Natural killer cell (primary cell): ENCODE data around the gene LPAR3. TPM values are rescaled to one million over a fixed set of nuclear protein-coding genes. Genes with fewer than 3 reads are reported as not detected.

Experiments
- ATAC-seq, 3 donors: fragments of 150-1000 bp in 2 of 3; fragments of 200-7000 bp in 1 of 3; cut with Tn5 transposase; 1 replicate in 1 of 3; 2 replicates in 2 of 3; pipeline ENCODE4 v1.10.0; 2021; ENCODE audit warnings: mild to moderate bottlenecking in 2 of 3, moderate library complexity in 2 of 3
- DNase-seq, 2 donors: peaks; one replicate each; pipeline versions ENCODE4 v3.0.0 to v3.0.0-alpha.2; 2013 to 2021; ENCODE audit warnings: mixed read lengths in 1 of 2
- H3K27ac ChIP-seq: one replicate; pipeline ENCODE4 v1.5.1; 2013; ENCODE audit warnings: mild to moderate bottlenecking, low read length
- H3K27me3 ChIP-seq: one replicate; pipeline ENCODE4 v1.6.1; 2013; ENCODE audit warnings: low read length; ENCODE audit not compliant: control insufficient read depth, insufficient read depth
- H3K36me3 ChIP-seq: one replicate; pipeline ENCODE4 v1.6.1; 2013; ENCODE audit warnings: low read length; ENCODE audit not compliant: control insufficient read depth, insufficient read depth
- H3K4me1 ChIP-seq: one replicate; pipeline ENCODE4 v1.6.1; 2013; ENCODE audit warnings: low read length; ENCODE audit not compliant: control insufficient read depth, insufficient read depth
- H3K4me3 ChIP-seq: one replicate; pipeline ENCODE4 v1.5.1; 2013; ENCODE audit warnings: low read length
- H3K9me3 ChIP-seq: one replicate; pipeline ENCODE4 v1.6.1; 2013; ENCODE audit warnings: low read length; ENCODE audit not compliant: control insufficient read depth, insufficient read depth
- H3K27ac Mint-ChIP-seq, 2 donors: one replicate each; pipeline ENCODE4 v1.8.0; 2022; ENCODE audit warnings: mild to moderate bottlenecking in 2 of 2, mixed read lengths in 2 of 2, moderate library complexity in 1 of 2
- H3K27me3 Mint-ChIP-seq, 2 donors: one replicate each; pipeline ENCODE4 v1.8.0; 2022; ENCODE audit warnings: low read depth in 2 of 2, mixed read lengths in 2 of 2
- H3K36me3 Mint-ChIP-seq: one replicate; pipeline ENCODE4 v1.8.0; 2022; ENCODE audit warnings: mixed read lengths
- H3K4me1 Mint-ChIP-seq, 2 donors: one replicate each; pipeline ENCODE4 v1.8.0; 2022; ENCODE audit warnings: mixed read lengths in 2 of 2
- H3K4me3 Mint-ChIP-seq: one replicate; pipeline ENCODE4 v1.8.0; 2022; ENCODE audit warnings: mild to moderate bottlenecking, moderate library complexity, mixed read lengths
- H3K9me3 Mint-ChIP-seq, 2 donors: one replicate each; pipeline ENCODE4 v1.8.0; 2022; ENCODE audit warnings: mixed read lengths in 2 of 2
- CTCF ChIP-seq: fragments of 200-600 bp; IDR thresholded peaks from one replicate; pipeline ENCODE4 v1.8.0; 2022; ENCODE audit warnings: antibody characterized with exemption
- WGBS: methylation state at CpG from one replicate; pipeline ENCODE4 v1.1.7; 2013; ENCODE audit warnings: missing lambda C conversion rate; ENCODE audit not compliant: insufficient coverage; 5-methylcytosine and 5-hydroxymethylcytosine counted together
- intact Hi-C: fragments of 100-400 bp; cut with micrococcal nuclease; formaldehyde crosslinking; loops from one replicate; pipeline ENCODE4 v1.14.2; 2022
- total RNA-seq, 4 donors: library from RNA; stranded (reverse); fragments of 120-200 nt in 1 of 4; gene quantifications; one replicate each; pipeline versions ENCODE4 v1.2.3 to v1.2.4, GENCODE V29; 2013 to 2022

LPAR3 gene
- total RNA-seq, 3 donors from 2014 or later (not counting 1 experiment from before 2014, with no cell fraction given) = 0.48 to 0.64 TPM; not detected in 1

DNA sequence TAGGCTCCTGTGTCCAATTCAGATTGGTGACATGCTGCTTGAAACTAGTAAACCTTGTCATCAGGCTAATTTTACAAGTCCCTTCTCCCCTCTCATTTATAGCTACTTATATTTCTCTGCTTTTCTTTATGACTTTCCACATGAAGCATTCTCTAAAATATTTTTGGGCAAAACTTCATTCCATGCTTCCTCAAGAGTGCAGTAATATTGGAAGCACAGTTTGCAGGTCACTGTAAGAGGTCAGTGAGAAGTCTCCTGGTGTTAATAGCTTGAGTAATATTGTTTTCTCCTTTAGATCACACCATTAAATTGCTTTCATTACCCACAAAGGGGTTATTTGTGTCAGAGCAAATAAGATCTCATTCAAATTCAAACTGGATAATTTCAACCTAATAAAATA lies 46.6 kb downstream of the LPAR3 start:
- no peak for TF ChIP-seq CTCF
- Mint-ChIP-seq H3K27ac (no peak overlapping the region), H3K4me1 (no peaks in the 10 kb centered on the region), H3K27me3 (peaks cover 0 to 3% of the 10 kb centered on the region in 2 donors), H3K9me3 (no peaks in the 10 kb centered on the region), H3K36me3 (no peaks in the 10 kb centered on the region), H3K4me3 (no peak overlapping the region)
- Histone ChIP-seq H3K4me1 (peaks cover 8% of the 10 kb centered on the region), H3K36me3 (no peaks in the 10 kb centered on the region), H3K4me3 (no peak overlapping the region), H3K9me3 (no peaks in the 10 kb centered on the region), H3K27me3 (no peaks in the 10 kb centered on the region), H3K27ac (no peak overlapping the region)
- no peak for ATAC-seq
- no peak for DNase-seq
- intact Hi-C loops = no loop called here

DNA sequence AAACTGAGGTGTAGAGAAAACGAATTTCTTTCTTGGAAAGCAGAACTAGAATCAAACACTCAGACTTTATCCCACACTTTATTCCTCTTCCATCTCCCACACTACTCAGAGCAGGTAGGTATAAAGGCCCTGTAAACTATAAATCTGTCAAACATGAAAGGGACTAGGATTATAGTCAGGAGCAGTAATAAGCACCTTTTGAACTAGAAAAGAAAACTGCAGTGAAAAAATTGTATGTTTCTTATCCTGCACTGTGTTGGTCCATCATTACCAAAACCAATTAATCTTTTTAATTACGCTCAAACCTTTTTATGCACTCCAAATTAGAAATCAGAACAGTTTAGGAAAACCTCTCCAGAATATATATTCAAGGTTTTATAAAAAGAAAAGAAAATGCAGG lies 47.6 kb downstream of the LPAR3 start:
- Histone ChIP-seq H3K36me3 (no peaks in the 10 kb centered on the region), H3K27ac (no peak overlapping the region), H3K4me1 (peaks cover 8% of the 10 kb centered on the region), H3K27me3 (no peaks in the 10 kb centered on the region), H3K9me3 (no peaks in the 10 kb centered on the region), H3K4me3 (no peak overlapping the region)
- no peaks in the 10 kb centered on the region for H3K4me1 Mint-ChIP-seq
- no peak for ATAC-seq
- no peaks in the 10 kb centered on the region for H3K36me3 Mint-ChIP-seq
- no peak overlapping the region for H3K27ac Mint-ChIP-seq
- no peak overlapping the region for H3K4me3 Mint-ChIP-seq
- TF ChIP-seq CTCF = no peak
- H3K9me3 Mint-ChIP-seq = no peaks in the 10 kb centered on the region
- H3K27me3 Mint-ChIP-seq = peaks cover 0 to 3% of the 10 kb centered on the region in 2 donors
- intact Hi-C loops = no loop called here
- DNase-seq = no peak
- no CpG with 5 or more reads among the region's 2 CpGs for WGBS

DNA sequence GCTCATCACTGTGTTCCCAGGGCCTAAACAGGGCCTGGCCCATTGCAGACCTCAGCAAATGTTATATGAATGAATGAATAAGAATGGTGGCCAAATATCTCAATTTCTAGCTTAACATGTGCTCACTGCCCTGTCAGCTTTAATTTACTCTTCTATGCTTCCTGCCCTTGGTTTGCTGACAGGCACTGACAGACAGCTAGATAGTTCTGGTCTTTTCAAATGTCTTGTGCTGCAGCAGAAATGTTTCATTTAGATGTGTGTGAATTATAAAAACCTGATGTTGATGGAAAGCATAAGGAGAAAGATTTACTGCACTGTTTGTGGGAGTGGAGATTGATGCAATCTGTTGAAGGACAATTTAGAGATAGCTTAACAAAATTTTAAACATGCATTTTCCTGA lies 48.9 kb downstream of the LPAR3 start:
- H3K27ac ChIP-seq = no peak overlapping the region
- no peak overlapping the region for H3K4me3 ChIP-seq
- no peaks in the 10 kb centered on the region for H3K36me3 Mint-ChIP-seq
- DNase-seq (no peak), ATAC-seq (no peak)
- H3K27me3 ChIP-seq = no peaks in the 10 kb centered on the region
- intact Hi-C loops = no loop called here
- H3K36me3 ChIP-seq = no peaks in the 10 kb centered on the region
- no peak overlapping the region for H3K4me3 Mint-ChIP-seq
- H3K27ac Mint-ChIP-seq = no peak overlapping the region
- peaks cover 2 to 3% of the 10 kb centered on the region in 2 donors for H3K27me3 Mint-ChIP-seq
- no peaks in the 10 kb centered on the region for H3K4me1 Mint-ChIP-seq
- no peaks in the 10 kb centered on the region for H3K9me3 ChIP-seq
- no peak for TF ChIP-seq CTCF
- H3K9me3 Mint-ChIP-seq = no peaks in the 10 kb centered on the region
- peaks cover 8% of the 10 kb centered on the region for H3K4me1 ChIP-seq

- Histone ChIP-seq H3K9me3 (no peaks in the 10 kb centered on the region), H3K4me3 (no peak overlapping the region), H3K36me3 (no peaks in the 10 kb centered on the region), H3K27me3 (no peaks in the 10 kb centered on the region), H3K4me1 (peaks cover 8% of the 10 kb centered on the region), H3K27ac (no peak overlapping the region)
- no peaks in the 10 kb centered on the region for H3K9me3 Mint-ChIP-seq
- intact Hi-C loops = no loop called here
- H3K27ac Mint-ChIP-seq = no peak overlapping the region
- H3K4me3 Mint-ChIP-seq = no peak overlapping the region
- TF ChIP-seq CTCF = no peak
- WGBS = 78% methylated on average over 3 of the region's 3 CpGs
- DNase-seq = no peak
- no peaks in the 10 kb centered on the region for H3K36me3 Mint-ChIP-seq
- H3K4me1 Mint-ChIP-seq = no peaks in the 10 kb centered on the region
- ATAC-seq = no peak
- H3K27me3 Mint-ChIP-seq = peaks cover 8% of the 10 kb centered on the region in 2 donors
These were observed 50.2 kb downstream of the LPAR3 start for GRCh38 chr1:84842748-84843231.
